Fibroblast of lung (primary cell): ENCODE results near the gene CRIP2.

Experiments
- EZH2 ChIP-seq: IDR thresholded peaks from 2 replicates; pipeline ENCODE4 v1.5.1; 2012; ENCODE audit warnings: low read length, control low read depth, mild to moderate bottlenecking; ENCODE audit errors: missing control alignments
- TF ChIP-seq, protein P1 (sequence below), 2 donors: IDR thresholded peaks in 1 of 2; conservative IDR thresholded peaks in 1 of 2; 1 replicate in 1 of 2; 2 replicates in 1 of 2; pipeline ENCODE4 v1.5.1; 2011 to 2012; ENCODE audit warnings: low read length in 2 of 2, control low read depth in 1 of 2, inconsistent platforms in 1 of 2, low read depth in 1 of 2, mild to moderate bottlenecking in 1 of 2

DNA sequence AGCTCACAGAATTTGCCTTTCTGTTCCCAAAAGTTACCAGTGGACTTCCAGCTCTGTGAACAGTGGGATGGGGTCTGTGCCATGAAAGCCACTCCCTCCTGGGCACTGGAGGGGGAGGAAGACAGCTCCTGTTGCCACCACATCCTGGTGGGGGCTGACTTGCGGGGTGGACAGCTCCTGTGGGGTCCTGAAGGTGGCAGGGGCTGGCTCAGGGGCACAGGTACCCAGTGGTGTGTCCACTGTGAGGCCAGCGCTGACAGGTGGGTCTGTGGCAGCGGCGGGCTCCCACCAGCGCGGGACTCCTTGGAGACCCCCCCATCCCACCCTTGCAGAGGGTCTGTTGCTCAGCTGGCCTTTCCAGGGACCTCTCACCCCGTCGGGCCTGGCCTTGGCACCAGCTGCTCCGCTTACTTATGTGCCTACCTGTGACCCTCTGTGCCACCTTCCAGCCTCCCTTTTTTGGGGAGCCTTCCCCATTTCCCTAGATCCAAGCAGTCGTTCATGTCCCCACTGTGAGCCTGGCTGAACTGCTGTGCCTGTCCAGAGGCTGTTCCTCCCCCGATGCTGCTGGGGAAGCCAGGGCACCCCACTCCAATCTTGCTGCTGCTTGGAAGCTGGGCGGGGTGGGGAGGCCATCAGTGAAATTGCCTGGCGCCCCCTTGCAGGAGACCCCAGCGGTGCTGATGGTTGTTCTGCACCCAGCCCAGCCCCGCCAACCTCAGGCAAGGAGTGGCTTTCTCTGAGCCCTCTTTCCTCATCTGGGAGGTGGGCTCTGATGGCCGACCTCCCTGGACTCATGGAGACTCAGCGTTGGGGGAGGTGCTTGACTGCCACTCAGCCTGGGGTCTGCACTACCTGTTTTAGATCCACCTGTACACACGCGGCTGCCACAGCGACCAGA lies 18.6 kb downstream of the CRIP2 start:
- TF ChIP-seq EZH2, result no peak
- TF ChIP-seq, protein P1, sequence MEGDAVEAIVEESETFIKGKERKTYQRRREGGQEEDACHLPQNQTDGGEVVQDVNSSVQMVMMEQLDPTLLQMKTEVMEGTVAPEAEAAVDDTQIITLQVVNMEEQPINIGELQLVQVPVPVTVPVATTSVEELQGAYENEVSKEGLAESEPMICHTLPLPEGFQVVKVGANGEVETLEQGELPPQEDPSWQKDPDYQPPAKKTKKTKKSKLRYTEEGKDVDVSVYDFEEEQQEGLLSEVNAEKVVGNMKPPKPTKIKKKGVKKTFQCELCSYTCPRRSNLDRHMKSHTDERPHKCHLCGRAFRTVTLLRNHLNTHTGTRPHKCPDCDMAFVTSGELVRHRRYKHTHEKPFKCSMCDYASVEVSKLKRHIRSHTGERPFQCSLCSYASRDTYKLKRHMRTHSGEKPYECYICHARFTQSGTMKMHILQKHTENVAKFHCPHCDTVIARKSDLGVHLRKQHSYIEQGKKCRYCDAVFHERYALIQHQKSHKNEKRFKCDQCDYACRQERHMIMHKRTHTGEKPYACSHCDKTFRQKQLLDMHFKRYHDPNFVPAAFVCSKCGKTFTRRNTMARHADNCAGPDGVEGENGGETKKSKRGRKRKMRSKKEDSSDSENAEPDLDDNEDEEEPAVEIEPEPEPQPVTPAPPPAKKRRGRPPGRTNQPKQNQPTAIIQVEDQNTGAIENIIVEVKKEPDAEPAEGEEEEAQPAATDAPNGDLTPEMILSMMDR (conservative IDR thresholded peaks at IDR 0.05 in 1 of 2, IDR thresholded peaks at IDR 0.05 in 1 of 2; ENCODE audit: low read depth in 1 of 2, low read length in 2 of 2), result no peak
